Heart right ventricle (tissue), 16 donors: ENCODE data around the gene PPY. TPM values are rescaled to one million over a fixed set of nuclear protein-coding genes. Genes with fewer than 3 reads are reported as not detected.
A peak's percentile ranks its signal among the peaks of the same experiment; 100 is the strongest.

ENCODE experiments used
- ATAC-seq, 8 donors: fragments of 200-7000 bp; cut with Tn5 transposase; one replicate each; pipeline ENCODE4 v1.9.1; 2020; ENCODE audit warnings: mild to moderate bottlenecking in 8 of 8, moderate library complexity in 8 of 8, moderate number of reproducible peaks in 1 of 8
- DNase-seq, 2 donors: peaks; one replicate each; pipeline ENCODE4 v3.0.0-alpha.2; 2020
- H3K27ac ChIP-seq, 10 donors: fragments of 200-600 bp; sonication (generic) in 2 of 10; one replicate each; pipeline versions ENCODE4 v1.5.0 to v1.8.0; 2020 to 2022; ENCODE audit warnings: mild to moderate bottlenecking in 3 of 10
- H3K27me3 ChIP-seq, 7 donors: fragments of 200-600 bp; one replicate each; pipeline ENCODE4 v1.8.0; 2021 to 2022; ENCODE audit warnings: mild to moderate bottlenecking in 2 of 7
- H3K36me3 ChIP-seq, 9 donors: fragments of 200-600 bp; sonication (generic) in 1 of 9; one replicate each; pipeline versions ENCODE4 v1.5.0 to v1.8.0; 2020 to 2022; ENCODE audit warnings: mild to moderate bottlenecking in 2 of 9
- H3K4me1 ChIP-seq, 9 donors: fragments of 200-600 bp; sonication (generic) in 1 of 9; one replicate each; pipeline versions ENCODE4 v1.5.0 to v1.8.0; 2020 to 2022; ENCODE audit warnings: mild to moderate bottlenecking in 4 of 9
- H3K4me3 ChIP-seq, 10 donors: fragments of 200-600 bp; sonication (generic) in 2 of 10; one replicate each; pipeline versions ENCODE4 v1.5.0 to v1.8.0; 2020 to 2022; ENCODE audit warnings: mild to moderate bottlenecking in 7 of 10, moderate library complexity in 2 of 10
- H3K9me3 ChIP-seq, 11 donors: fragments of 200-600 bp in 10 of 11; sonication (generic) in 2 of 11; one replicate each; pipeline versions ENCODE4 v1.5.0 to v1.8.0; 2013 to 2022; ENCODE audit warnings: mild to moderate bottlenecking in 2 of 11, control low read depth in 1 of 11, moderate library complexity in 1 of 11
- WGBS, 2 donors: extraction: QIAGEN DNeasy Blood & Tissue Kit; methylation state at CpG; one replicate each; pipeline ENCODE4 v1.1.7; 2013; ENCODE audit warnings: inconsistent platforms in 1 of 2; 5-methylcytosine and 5-hydroxymethylcytosine counted together
- intact Hi-C, 10 donors: fragments of 100-400 bp; cut with DNase I; formaldehyde crosslinking; loops; one replicate each; pipeline versions ENCODE4 v1.11.1 to v1.14.2; 2022
- polyA plus RNA-seq, 2 donors: library from polyadenylated mRNA; stranded (reverse); fragments of 200-250 nt; gene quantifications; one replicate each; pipeline ENCODE4 v1.2.3, GENCODE V29; 2013
- total RNA-seq, 10 donors: library from RNA; stranded (reverse); fragmentation: NEBNext Ultra II Directional in 3 of 10; extraction: Animal tissue kit (Norgen Biotek cat#: 25700) in 3 of 10; gene quantifications; one replicate each; pipeline versions ENCODE4 v1.2.1 to v1.2.4, GENCODE V29; 2021 to 2023
- TF ChIP-seq, protein P1 (sequence below), 9 donors: fragments of 200-600 bp; sonication (generic) in 2 of 9; IDR thresholded peaks; one replicate each; pipeline versions ENCODE4 v1.5.0 to v1.8.0; 2021 to 2022; ENCODE audit warnings: antibody characterized with exemption in 9 of 9, mild to moderate bottlenecking in 5 of 9, moderate library complexity in 1 of 9
- donor health status: Arrhythmogenic right ventricular cardiomyopathy.
- donor health status: ischemic (EF 13 %, LVEDD 7.1; RV severe dilation, severe dysfunction).
- donor health status: healthy with polysubstance abuse.
- donor health status: DM: no; HTN: yes; CAD: no.
- donor health status: DM: no; HTN: no; CAD: no.
- donor health status: ischemic (EF 25% LVEDD 6.9; RV normal size, moderate dysfunction).
- donor health status: ischemic (EF 25% LVEDD 5.7; RV mildly dilated, moderate dysfunction).
- donor health status: healthy.
- donor health status: DM: yes; HTN: yes; CAD: no.
- donor health status: Ischemic cardiomyopathy.
- donor health status: ischemic (EF 35%, LVEDD 5.7; RV mildly dilated, moderate dysfunction).
- donor health status: nonischemic (EF 11% LVEDD 7.7; RV severe dilation, severe dysfunction).
- donor health status: DM: yes; HTN: yes; CAD: no.
- donor health status: PGD.
- donor health status: ischemic (EF 29% LVEDD 5.4; RV normal size, mild dysfunction).
- donor health status: nonischemic (EF 23%, LVEDD 6.1; RV moderate dilation, normal function).

PPY gene
- total and polyA plus RNA-seq, 12 donors, result not detected

DNA sequence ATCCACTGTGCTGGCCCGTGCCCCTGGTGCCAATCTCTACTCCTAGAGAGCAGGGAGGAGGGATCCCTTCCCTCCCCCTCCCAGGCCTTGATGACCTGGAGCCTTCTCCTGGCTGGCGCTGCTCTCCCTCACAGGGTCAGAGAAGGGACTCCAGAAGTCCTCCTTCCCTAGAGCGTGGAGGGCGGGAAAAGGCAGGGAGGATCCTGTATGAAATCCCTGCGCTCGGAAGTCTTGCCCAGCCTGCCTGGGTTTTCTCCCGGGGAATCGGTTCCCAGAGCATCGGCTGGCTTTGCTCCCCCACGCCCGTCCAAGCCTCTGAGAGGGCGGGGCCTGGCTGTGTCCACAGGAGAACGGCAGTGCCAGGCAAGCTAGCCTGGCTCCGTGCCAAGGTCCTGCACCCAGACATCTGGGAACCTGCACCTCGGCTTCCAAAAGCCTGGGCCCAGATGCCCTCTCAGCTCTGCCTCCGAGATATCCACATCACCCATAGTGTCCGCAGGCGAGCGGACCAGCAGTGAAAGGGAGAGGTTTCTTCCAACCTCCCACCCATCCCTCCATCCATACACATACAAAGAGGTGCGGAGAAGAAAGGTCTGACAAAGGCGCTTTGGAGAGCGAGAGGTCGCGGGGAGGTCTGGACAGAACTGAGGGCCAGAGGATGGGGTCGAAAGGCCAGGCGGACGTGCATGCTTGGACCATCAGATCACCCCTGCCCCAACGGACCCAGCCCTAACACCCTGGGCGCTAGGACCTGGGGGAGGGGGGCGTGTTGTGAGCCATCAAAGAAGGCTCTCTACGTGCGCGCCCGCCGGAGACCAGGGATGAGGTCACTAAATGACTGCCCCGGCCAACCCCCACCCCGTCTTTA, 36.1 kb downstream of the PPY start:
- intact Hi-C loops, result no loop called here
- peaks cover 3 to 34% (median 27%) of the 10 kb centered on the region in 9 donors for H3K4me1 ChIP-seq
- TF ChIP-seq, protein P1, sequence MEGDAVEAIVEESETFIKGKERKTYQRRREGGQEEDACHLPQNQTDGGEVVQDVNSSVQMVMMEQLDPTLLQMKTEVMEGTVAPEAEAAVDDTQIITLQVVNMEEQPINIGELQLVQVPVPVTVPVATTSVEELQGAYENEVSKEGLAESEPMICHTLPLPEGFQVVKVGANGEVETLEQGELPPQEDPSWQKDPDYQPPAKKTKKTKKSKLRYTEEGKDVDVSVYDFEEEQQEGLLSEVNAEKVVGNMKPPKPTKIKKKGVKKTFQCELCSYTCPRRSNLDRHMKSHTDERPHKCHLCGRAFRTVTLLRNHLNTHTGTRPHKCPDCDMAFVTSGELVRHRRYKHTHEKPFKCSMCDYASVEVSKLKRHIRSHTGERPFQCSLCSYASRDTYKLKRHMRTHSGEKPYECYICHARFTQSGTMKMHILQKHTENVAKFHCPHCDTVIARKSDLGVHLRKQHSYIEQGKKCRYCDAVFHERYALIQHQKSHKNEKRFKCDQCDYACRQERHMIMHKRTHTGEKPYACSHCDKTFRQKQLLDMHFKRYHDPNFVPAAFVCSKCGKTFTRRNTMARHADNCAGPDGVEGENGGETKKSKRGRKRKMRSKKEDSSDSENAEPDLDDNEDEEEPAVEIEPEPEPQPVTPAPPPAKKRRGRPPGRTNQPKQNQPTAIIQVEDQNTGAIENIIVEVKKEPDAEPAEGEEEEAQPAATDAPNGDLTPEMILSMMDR (IDR thresholded peaks at IDR 0.05), result no peak
- H3K4me3 ChIP-seq, result peak overlapping the region; percentile 61 to 95 (median 83)
- peak overlapping the region in 7 of 10 donors; percentile 38 to 89 (median 85) for H3K27ac ChIP-seq
- H3K9me3 ChIP-seq, result no peaks in the 10 kb centered on the region
- DNase-seq (peak; percentile 69 to 83), ATAC-seq (peak; percentile 69 to 87 (median 82))
- 4 to 6% methylated on average over 37 of the region's 37 CpGs for WGBS, 2 donors
- peaks cover 0 to 9% (median 0%) of the 10 kb centered on the region in 9 donors for H3K36me3 ChIP-seq
- H3K27me3 ChIP-seq, result peaks cover 0 to 52% (median 0%) of the 10 kb centered on the region in 7 donors

DNA sequence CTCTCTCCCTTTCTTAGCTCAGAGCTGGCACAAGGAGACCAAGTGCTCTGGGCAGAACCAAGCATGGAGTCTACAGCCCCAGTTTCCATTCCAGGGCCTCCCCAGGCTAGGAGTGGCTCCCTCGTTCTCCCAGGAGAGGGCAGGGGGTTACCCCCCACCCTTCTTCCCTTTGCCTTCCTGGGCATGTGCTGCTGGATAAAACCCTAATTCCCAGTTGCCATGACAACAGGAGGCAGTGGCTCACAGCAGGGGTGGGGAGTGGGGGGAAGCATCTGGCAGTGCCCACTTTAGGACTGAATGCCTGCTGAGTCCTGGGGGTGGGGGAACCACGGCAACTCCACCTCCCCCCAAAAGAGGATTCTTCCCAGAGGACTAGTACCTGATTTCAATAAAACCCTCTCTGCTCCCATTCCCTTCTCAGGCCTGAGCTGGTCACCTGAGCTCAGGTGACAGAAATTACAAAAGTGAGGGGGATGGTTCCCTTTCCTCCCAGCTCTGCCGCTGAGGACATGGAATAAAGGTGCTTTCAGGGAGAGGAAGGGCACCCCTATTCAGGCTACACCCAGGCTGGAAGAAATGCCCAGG, 36.8 kb downstream of the PPY start:
- H3K4me3 ChIP-seq, result peak overlapping the region in 6 of 10 donors; percentile 75 to 95 (median 86)

DNA sequence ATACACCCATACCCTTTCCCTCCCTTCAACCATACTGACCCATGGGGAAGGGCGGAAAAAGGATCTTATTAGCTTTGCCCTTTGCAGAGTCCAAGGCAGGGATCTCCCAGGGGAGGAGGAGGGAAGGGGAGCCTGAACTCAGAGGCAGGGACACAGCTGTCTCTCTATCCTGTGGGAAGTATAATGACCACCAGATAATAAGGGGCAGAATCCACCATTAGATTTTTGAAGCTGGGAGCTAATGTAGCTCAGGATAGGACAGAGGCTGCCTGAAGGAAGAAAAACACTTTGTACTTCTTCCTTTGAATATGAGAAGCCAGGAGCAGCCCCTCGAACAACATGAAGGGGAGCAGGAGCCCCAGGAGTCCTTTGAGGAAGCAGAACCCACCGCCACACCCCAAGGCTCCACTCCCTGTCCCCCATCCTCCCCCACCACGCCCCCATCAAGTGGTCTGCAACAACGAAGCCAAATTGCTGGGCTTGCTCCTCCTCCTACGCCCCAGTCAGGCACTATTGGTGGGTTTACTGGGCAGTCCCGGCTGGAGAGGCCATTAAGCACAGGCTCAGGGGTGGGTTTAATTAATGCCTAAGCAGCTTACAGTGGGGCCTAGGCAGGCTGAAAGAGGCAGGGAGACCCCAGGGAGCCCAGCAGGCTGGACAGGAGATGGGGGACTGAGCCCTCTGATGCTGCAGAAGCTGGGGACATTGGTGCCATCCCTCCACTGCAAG, 40.3 kb downstream of the PPY start:
- H3K4me3 ChIP-seq, result no peak overlapping the region
- WGBS, 2 donors, result 60 to 74% methylated on average over 7 of the region's 7 CpGs
- intact Hi-C loops, result no loop called here
- no peak for ATAC-seq
- no peak for DNase-seq
- no peak overlapping the region for H3K27ac ChIP-seq
- TF ChIP-seq, protein P1 (IDR thresholded peaks at IDR 0.05), result no peak
- H3K27me3 ChIP-seq, result peaks cover 0 to 20% (median 0%) of the 10 kb centered on the region in 7 donors
- no peaks in the 10 kb centered on the region for H3K9me3 ChIP-seq
- peaks cover 0 to 21% (median 0%) of the 10 kb centered on the region in 9 donors for H3K36me3 ChIP-seq
- H3K4me1 ChIP-seq, result peaks cover 0 to 39% (median 30%) of the 10 kb centered on the region in 9 donors

More for the DNA sequence above, 36.8 kb downstream of the PPY start:
- no peak for ATAC-seq
- intact Hi-C loops, result no loop called here
- Histone ChIP-seq H3K4me1 (peaks cover 3 to 41% (median 33%) of the 10 kb centered on the region in 9 donors), H3K27me3 (peaks cover 0 to 52% (median 0%) of the 10 kb centered on the region in 7 donors), H3K9me3 (no peaks in the 10 kb centered on the region), H3K36me3 (peaks cover 0 to 9% (median 0%) of the 10 kb centered on the region in 9 donors), H3K27ac (no peak overlapping the region)
- no peak for DNase-seq
- TF ChIP-seq, protein P1 (IDR thresholded peaks at IDR 0.05), result no peak
- 50 to 59% methylated on average over 3 of the region's 3 CpGs for WGBS, 2 donors
